IMR-90 (cell line): ENCODE measurements around the gene MYO1H. TPM values are rescaled to one million over a fixed set of nuclear protein-coding genes. Genes with fewer than 3 reads are reported as not detected.

Source experiments
- ATAC-seq: fragments of 200-7000 bp; cut with Tn5 transposase; 2 replicates; pipeline ENCODE4 v1.9.1; 2020; ENCODE audit warnings: low read depth, mild to moderate bottlenecking, moderate library complexity
- BruUV-seq: library from RNA; stranded (reverse); fragments of 400-500 nt; replicated peaks from 2 replicates; lab custom pipeline; 2021; lab: Mats Ljungman, UMichigan
- CTCF ChIA-PET: fragments of 300-600 bp; formaldehyde crosslinking; extraction: SDS; loops from one replicate; lab custom pipeline; 2021; ENCODE audit warnings: antibody characterized with exemption; lab: Yijun Ruan, JAX
- POLR2A ChIA-PET: fragments of 300-600 bp; sonication (Branson Sonifier 250); formaldehyde crosslinking; loops from one replicate; lab custom pipeline; 2022; ENCODE audit warnings: antibody characterized with exemption; ENCODE audit not compliant: unreplicated experiment; lab: Charles Lee
- DNase-seq: peaks from one replicate; pipeline ENCODE4 v3.0.0; 2013
- H2AFZ ChIP-seq: replicated peaks from 2 replicates; pipeline ENCODE3; 2013; ENCODE audit warnings: low read length, mild to moderate bottlenecking; ENCODE audit not compliant: poor library complexity
- H2AK5ac ChIP-seq: 2 replicates; pipeline ENCODE4 v1.6.1; 2013; ENCODE audit warnings: low read depth, low read length, inconsistent platforms
- H2AK9ac ChIP-seq: replicated peaks from 2 replicates; pipeline ENCODE3; 2013; ENCODE audit warnings: mild to moderate bottlenecking, low read depth, low read length, moderate library complexity; ENCODE audit not compliant: poor library complexity
- H2BK120ac ChIP-seq: 2 replicates; pipeline ENCODE4 v1.6.1; 2013; ENCODE audit warnings: low read depth, low read length, inconsistent platforms
- H2BK15ac ChIP-seq: 3 replicates; pipeline ENCODE4 v1.6.1; 2013; ENCODE audit warnings: low read depth, low read length, inconsistent platforms
- H2BK20ac ChIP-seq: 2 replicates; pipeline ENCODE4 v1.6.1; 2013; ENCODE audit warnings: low read depth, mild to moderate bottlenecking, inconsistent platforms, low read length, moderate library complexity
- H2BK5ac ChIP-seq: 2 replicates; pipeline ENCODE4 v1.6.1; 2013; ENCODE audit warnings: mild to moderate bottlenecking, low read depth, low read length, inconsistent platforms; ENCODE audit not compliant: poor library complexity, severe bottlenecking
- H3K14ac ChIP-seq: replicated peaks from 2 replicates; pipeline ENCODE4 v1.6.1; 2013; ENCODE audit warnings: low read depth, low read length, inconsistent platforms
- H3K18ac ChIP-seq: 2 replicates; pipeline ENCODE4 v1.6.1; 2013; ENCODE audit warnings: low read depth, low read length, control low read depth
- H3K23ac ChIP-seq: 2 replicates; pipeline ENCODE4 v1.6.1; 2013; ENCODE audit warnings: low read depth, low read length, inconsistent platforms
- H3K27ac ChIP-seq: 2 replicates; pipeline ENCODE4 v1.5.1; 2013; ENCODE audit warnings: mild to moderate bottlenecking, control low read depth, low read length; ENCODE audit not compliant: insufficient read depth
- H3K27me3 ChIP-seq: 2 replicates; pipeline ENCODE4 v1.6.1; 2013; ENCODE audit warnings: low read length; ENCODE audit not compliant: control insufficient read depth, insufficient read depth
- H3K36me3 ChIP-seq: 2 replicates; pipeline ENCODE4 v1.6.1; 2013; ENCODE audit warnings: low read length, mixed read lengths; ENCODE audit not compliant: control insufficient read depth, insufficient read depth
- H3K4ac ChIP-seq: 2 replicates; pipeline ENCODE4 v1.6.1; 2013; ENCODE audit warnings: low read depth, low read length, inconsistent platforms
- H3K4me1 ChIP-seq: 2 replicates; pipeline ENCODE4 v1.6.1; 2013; ENCODE audit warnings: low read length, mixed read lengths; ENCODE audit not compliant: control insufficient read depth, insufficient read depth
- H3K4me2 ChIP-seq: 2 replicates; pipeline ENCODE4 v1.6.1; 2013; ENCODE audit warnings: low read depth, mild to moderate bottlenecking, control low read depth, low read length, moderate library complexity
- H3K4me3 ChIP-seq: 2 replicates; pipeline ENCODE4 v1.5.1; 2013; ENCODE audit warnings: low read depth, mild to moderate bottlenecking, control low read depth, low read length, moderate library complexity; ENCODE audit not compliant: insufficient read depth
- H3K56ac ChIP-seq: 2 replicates; pipeline ENCODE4 v1.6.1; 2013; ENCODE audit warnings: low read length, inconsistent platforms; ENCODE audit not compliant: insufficient read depth; ENCODE audit errors: extremely low read depth
- H3K79me1 ChIP-seq, 2 experiments: 2 replicates each; pipeline ENCODE4 v1.6.1; 2013; ENCODE audit warnings: low read length in 2 of 2, inconsistent platforms in 1 of 2, low read depth in 1 of 2
- H3K9ac ChIP-seq: 2 replicates; pipeline ENCODE4 v1.6.1; 2013; ENCODE audit warnings: low read depth, low read length, control low read depth
- H3K9me1 ChIP-seq: 2 replicates; pipeline ENCODE4 v1.6.1; 2013; ENCODE audit warnings: low read length, inconsistent platforms; ENCODE audit not compliant: insufficient read depth
- H3K9me3 ChIP-seq: 2 replicates; pipeline ENCODE4 v1.6.1; 2013; ENCODE audit warnings: low read length; ENCODE audit not compliant: control insufficient read depth, insufficient read depth
- H4K20me1 ChIP-seq: 2 replicates; pipeline ENCODE4 v1.6.1; 2013; ENCODE audit warnings: low read length, inconsistent platforms; ENCODE audit not compliant: insufficient read depth
- H4K5ac ChIP-seq: 2 replicates; pipeline ENCODE4 v1.6.1; 2013; ENCODE audit warnings: mild to moderate bottlenecking, low read depth, low read length, control low read depth
- H4K8ac ChIP-seq, 2 experiments: 2 replicates each; pipeline ENCODE4 v1.6.1; 2013; ENCODE audit warnings: low read depth in 2 of 2, low read length in 2 of 2, control low read depth in 1 of 2, inconsistent platforms in 1 of 2
- H4K91ac ChIP-seq: 2 replicates; pipeline ENCODE4 v1.6.1; 2013; ENCODE audit warnings: low read depth, low read length, inconsistent platforms; ENCODE audit not compliant: insufficient read depth
- BHLHE40 ChIP-seq: fragments of 150-350 bp; IDR thresholded peaks from 2 replicates; pipeline ENCODE4 v1.6.1; 2016; ENCODE audit warnings: mild to moderate bottlenecking, low read depth, low read length
- MAFK ChIP-seq: IDR thresholded peaks from 2 replicates; pipeline ENCODE4 v1.6.1; 2012; ENCODE audit warnings: low read depth, low read length, improper control_type of control experiment
- MAZ ChIP-seq: IDR thresholded peaks from 2 replicates; pipeline ENCODE4 v1.6.1; 2012; ENCODE audit warnings: low read depth, mild to moderate bottlenecking, low read length, improper control_type of control experiment, moderate library complexity, borderline replicate concordance
- MXI1 ChIP-seq: IDR thresholded peaks from 2 replicates; pipeline ENCODE4 v1.6.1; 2012; ENCODE audit warnings: low read depth, mild to moderate bottlenecking, low read length, moderate library complexity, borderline replicate concordance
- NFE2L2 ChIP-seq: fragments of 150-350 bp; IDR thresholded peaks from 2 replicates; pipeline ENCODE4 v1.6.1; 2016; ENCODE audit warnings: low read depth, mild to moderate bottlenecking, low read length
- RAD21 ChIP-seq: IDR thresholded peaks from 2 replicates; pipeline ENCODE4 v1.6.1; 2012; ENCODE audit warnings: low read length, improper control_type of control experiment
- RCOR1 ChIP-seq: IDR thresholded peaks from 2 replicates; pipeline ENCODE4 v1.6.1; 2012; ENCODE audit warnings: mild to moderate bottlenecking, low read length, improper control_type of control experiment; ENCODE audit not compliant: insufficient replicate concordance
- RFX5 ChIP-seq: IDR thresholded peaks from 2 replicates; pipeline ENCODE4 v1.8.0; 2012; ENCODE audit warnings: low read depth, mild to moderate bottlenecking, low read length, moderate library complexity
- SMC3 ChIP-seq: fragments of 150-350 bp; IDR thresholded peaks from 2 replicates; pipeline ENCODE4 v1.6.1; 2016; ENCODE audit warnings: low read depth, mild to moderate bottlenecking, antibody characterized with exemption, low read length, moderate library complexity
- WGBS, 2 experiments: methylation state at CpG; one replicate each; pipeline versions ENCODE4 v1.1.5 to v1.1.7; 2013; ENCODE audit warnings: missing lambda C conversion rate in 2 of 2; ENCODE audit not compliant: insufficient read length in 1 of 2; ENCODE audit errors: extremely low coverage in 2 of 2; 5-methylcytosine and 5-hydroxymethylcytosine counted together
- dilution Hi-C: fragments of 300-500 bp; cut with HindIII; formaldehyde crosslinking; loops from one replicate; pipeline ENCODE4 v1.14.3; 2018; ENCODE audit warnings: low sequenced_read_pairs; ENCODE audit not compliant: unreplicated experiment
- in situ Hi-C: fragments of 300-500 bp; cut with MboI; formaldehyde crosslinking; loops from 3 replicates; pipeline ENCODE4 v1.14.3; 2019; ENCODE audit warnings: low sequenced_read_pairs, inconsistent platforms, mixed read lengths
- intact Hi-C: fragments of 100-400 bp; cut with micrococcal nuclease; formaldehyde crosslinking; loops from 2 replicates; pipeline ENCODE4 v1.10.0; 2022
- polyA plus RNA-seq, 3 experiments: library from polyadenylated mRNA; depleted of rRNA; stranded (reverse); fragments of >200 nt; gene quantifications; 2 replicates each; pipeline ENCODE4 v1.2.3, GENCODE V29; 2012; ENCODE audit warnings: low replicate concordance in 1 of 3
- total RNA-seq: library from RNA; depleted of rRNA; stranded (reverse); fragments of >200 nt; gene quantifications from 2 replicates; pipeline ENCODE4 v1.2.3, GENCODE V29; 2012
- TF ChIP-seq, protein P1 (sequence below): fragments of 150-350 bp; IDR thresholded peaks from 2 replicates; pipeline ENCODE4 v1.6.1; 2017; ENCODE audit warnings: mild to moderate bottlenecking, antibody characterized with exemption, low read length, low read depth
- TF ChIP-seq, protein P2 (sequence below): fragments of 150-350 bp; IDR thresholded peaks from 2 replicates; pipeline ENCODE4 v1.6.1; 2016; ENCODE audit warnings: low read depth, mild to moderate bottlenecking, low read length, moderate library complexity, borderline replicate concordance
- TF ChIP-seq, protein P3 (sequence below): conservative IDR thresholded peaks from 2 replicates; pipeline ENCODE4 v1.5.1; 2012; ENCODE audit warnings: mild to moderate bottlenecking, low read depth, low read length, improper control_type of control experiment

The MYO1H gene
- total and polyA plus RNA-seq, 2 of the 4 experiments (the other 2 are of a cell fraction) = not detected

GRCh38 chr12:109435428-109436187 lies 87.9 kb downstream of the MYO1H start:
- Histone ChIP-seq H2BK15ac (no peak overlapping the region), H3K27ac (no peak overlapping the region), H3K56ac (no peak overlapping the region), H3K9me3 (no peaks in the 10 kb centered on the region), H2AK5ac (no peak overlapping the region), H3K9ac (no peak overlapping the region), H3K23ac (no peak overlapping the region), H3K14ac (no peak overlapping the region), H4K5ac (no peak overlapping the region), H3K4me1 (no peaks in the 10 kb centered on the region; the same call in 1 of the 2 replicates), H4K91ac (no peak overlapping the region), H2BK120ac (no peak overlapping the region), H3K4me3 (no peak overlapping the region), H3K4me2 (no peak overlapping the region), H3K79me1 (peaks cover 0 to under 1% of the 10 kb centered on the region in 2 experiments; a peak in 1 of 4 replicates), H2BK5ac (no peak overlapping the region), H3K27me3 (no peaks in the 10 kb centered on the region), H2AK9ac (no peak overlapping the region), H3K36me3 (no peaks in the 10 kb centered on the region), H3K18ac (no peak overlapping the region), H4K20me1 (no peaks in the 10 kb centered on the region), H2BK20ac (no peak overlapping the region), H4K8ac (no peak overlapping the region), H2AFZ (no peak overlapping the region), H3K4ac (no peak overlapping the region; the same call in 1 of the 2 replicates), H3K9me1 (peaks cover under 1% of the 10 kb centered on the region; the same call in 1 of the 2 replicates)
- POLR2A ChIA-PET = no interaction called here
- TF ChIP-seq RCOR1 (no peak), MAFK (no peak), RAD21 (no peak), SMC3 (no peak), MAZ (no peak), BHLHE40 (no peak), NFE2L2 (no peak), RFX5 (no peak), MXI1 (no peak)
- TF ChIP-seq, protein P1, sequence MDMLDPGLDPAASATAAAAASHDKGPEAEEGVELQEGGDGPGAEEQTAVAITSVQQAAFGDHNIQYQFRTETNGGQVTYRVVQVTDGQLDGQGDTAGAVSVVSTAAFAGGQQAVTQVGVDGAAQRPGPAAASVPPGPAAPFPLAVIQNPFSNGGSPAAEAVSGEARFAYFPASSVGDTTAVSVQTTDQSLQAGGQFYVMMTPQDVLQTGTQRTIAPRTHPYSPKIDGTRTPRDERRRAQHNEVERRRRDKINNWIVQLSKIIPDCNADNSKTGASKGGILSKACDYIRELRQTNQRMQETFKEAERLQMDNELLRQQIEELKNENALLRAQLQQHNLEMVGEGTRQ = no peak
- TF ChIP-seq, protein P2, sequence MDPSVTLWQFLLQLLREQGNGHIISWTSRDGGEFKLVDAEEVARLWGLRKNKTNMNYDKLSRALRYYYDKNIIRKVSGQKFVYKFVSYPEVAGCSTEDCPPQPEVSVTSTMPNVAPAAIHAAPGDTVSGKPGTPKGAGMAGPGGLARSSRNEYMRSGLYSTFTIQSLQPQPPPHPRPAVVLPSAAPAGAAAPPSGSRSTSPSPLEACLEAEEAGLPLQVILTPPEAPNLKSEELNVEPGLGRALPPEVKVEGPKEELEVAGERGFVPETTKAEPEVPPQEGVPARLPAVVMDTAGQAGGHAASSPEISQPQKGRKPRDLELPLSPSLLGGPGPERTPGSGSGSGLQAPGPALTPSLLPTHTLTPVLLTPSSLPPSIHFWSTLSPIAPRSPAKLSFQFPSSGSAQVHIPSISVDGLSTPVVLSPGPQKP = no peak
- TF ChIP-seq, protein P3, sequence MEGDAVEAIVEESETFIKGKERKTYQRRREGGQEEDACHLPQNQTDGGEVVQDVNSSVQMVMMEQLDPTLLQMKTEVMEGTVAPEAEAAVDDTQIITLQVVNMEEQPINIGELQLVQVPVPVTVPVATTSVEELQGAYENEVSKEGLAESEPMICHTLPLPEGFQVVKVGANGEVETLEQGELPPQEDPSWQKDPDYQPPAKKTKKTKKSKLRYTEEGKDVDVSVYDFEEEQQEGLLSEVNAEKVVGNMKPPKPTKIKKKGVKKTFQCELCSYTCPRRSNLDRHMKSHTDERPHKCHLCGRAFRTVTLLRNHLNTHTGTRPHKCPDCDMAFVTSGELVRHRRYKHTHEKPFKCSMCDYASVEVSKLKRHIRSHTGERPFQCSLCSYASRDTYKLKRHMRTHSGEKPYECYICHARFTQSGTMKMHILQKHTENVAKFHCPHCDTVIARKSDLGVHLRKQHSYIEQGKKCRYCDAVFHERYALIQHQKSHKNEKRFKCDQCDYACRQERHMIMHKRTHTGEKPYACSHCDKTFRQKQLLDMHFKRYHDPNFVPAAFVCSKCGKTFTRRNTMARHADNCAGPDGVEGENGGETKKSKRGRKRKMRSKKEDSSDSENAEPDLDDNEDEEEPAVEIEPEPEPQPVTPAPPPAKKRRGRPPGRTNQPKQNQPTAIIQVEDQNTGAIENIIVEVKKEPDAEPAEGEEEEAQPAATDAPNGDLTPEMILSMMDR = no peak
- ATAC-seq (no peak), DNase-seq (no peak)
- CTCF ChIA-PET = no interaction called here
- BruUV-seq = no TSS peak
- WGBS, 2 experiments = 76% methylated on average over 4 of the region's 17 CpGs; no CpG with 5 or more reads in 1 of the 2 experiments
- dilution Hi-C loops = no loop called here
- intact Hi-C loops = no loop called here
- in situ Hi-C loops = no loop called here
